Stimulated activated CD8-positive, alpha-beta memory T cell treated with anti-CD3 and anti-CD28 coated beads, Interleukin-7, amount 100 ng/mL, for 4 hours (primary cell): Measurements from ENCODE around the gene NIP7.
"Not testable (repeated sequence)": the region's sequence is repeated elsewhere in the genome, so short reads cannot be mapped to it uniquely, and the experiment has no call there.

Source experiments
- DNase-seq, 2 donors: peaks; one replicate each; pipeline ENCODE4 v3.0.0-alpha.2; 2020; ENCODE audit warnings: low read depth in 2 of 2

The NIP7 gene

GRCh38 chr16:69345923-69346322 lies 6.4 kb downstream of the NIP7 start:
- no peak for DNase-seq

- DNase-seq: no peak
Observed at GRCh38 chr16:69346683-69347082, 7.1 kb downstream of the NIP7 start.

- no peak for DNase-seq
Observed at GRCh38 chr16:69348222-69348621, 8.7 kb downstream of the NIP7 start.

- DNase-seq: no peak
Observed at GRCh38 chr16:69349536-69349935, 10.0 kb downstream of the NIP7 start.

GRCh38 chr16:69350536-69351133 lies 11.1 kb downstream of the NIP7 start:
- no peak for DNase-seq

- no peak for DNase-seq
Observed at GRCh38 chr16:69351309-69352027, 11.9 kb downstream of the NIP7 start, which contains the start of gene TMED6. TMED6 (minus strand) TSS chr16:69351786; CDS start chr16:69351753, 33 bp downstream.

GRCh38 chr16:69360070-69360469 lies 20.5 kb downstream of the NIP7 start:
- DNase-seq: not testable (repeated sequence)

- DNase-seq: no peak
Observed at GRCh38 chr16:69363281-69363717, 23.7 kb downstream of the NIP7 start.

GRCh38 chr16:69364088-69364487 lies 24.5 kb downstream of the NIP7 start:
- DNase-seq: no peak

GRCh38 chr16:69365901-69366300 lies 26.3 kb downstream of the NIP7 start:
- no peak for DNase-seq

- no peak for DNase-seq
Observed at GRCh38 chr16:69366431-69366830, 26.9 kb downstream of the NIP7 start.

GRCh38 chr16:69367980-69368379 lies 28.4 kb downstream of the NIP7 start:
- no peak for DNase-seq

- no peak for DNase-seq
Observed at GRCh38 chr16:69368866-69369265, 29.3 kb downstream of the NIP7 start.

- DNase-seq: no peak
Observed at GRCh38 chr16:69371564-69371963, 32.0 kb downstream of the NIP7 start.

- no peak for DNase-seq
Observed at GRCh38 chr16:69373019-69373418, 33.4 kb downstream of the NIP7 start.

- DNase-seq: no peak
Observed at GRCh38 chr16:69376393-69377059, 37.0 kb downstream of the NIP7 start.

GRCh38 chr16:69378036-69378435 lies 38.5 kb downstream of the NIP7 start:
- DNase-seq: no peak

- DNase-seq: no peak
Observed at GRCh38 chr16:69378760-69379159, 39.2 kb downstream of the NIP7 start.

GRCh38 chr16:69381231-69381630 lies 41.7 kb downstream of the NIP7 start:
- no peak for DNase-seq

GRCh38 chr16:69382421-69382820 lies 42.8 kb downstream of the NIP7 start:
- no peak for DNase-seq

GRCh38 chr16:69384974-69385373 lies 45.4 kb downstream of the NIP7 start:
- DNase-seq: no peak

- no peak for DNase-seq
Observed at GRCh38 chr16:69386596-69386995, 47.0 kb downstream of the NIP7 start.
